A549 (cell line): ENCODE results near the gene NELFA. TPM values are rescaled to one million over a fixed set of nuclear protein-coding genes. Genes with fewer than 3 reads are reported as not detected.

Experiments
- ATAC-seq, 2 experiments: fragments of 200-7000 bp in 1 of 2; fragments of >200 bp in 1 of 2; cut with Nextera tagmentation in 1 of 2; cut with Tn5 transposase in 1 of 2; 3 replicates each; pipeline versions ENCODE4 v1.8.0 to v1.9.1; 2018 to 2020; ENCODE audit warnings: mild to moderate bottlenecking in 1 of 2, moderate library complexity in 1 of 2
- CTCF ChIA-PET: fragments of 300-600 bp; sonication (Branson Sonifier 250); formaldehyde crosslinking; extraction: SDS; loops from one replicate; lab custom pipeline; 2021; ENCODE audit warnings: antibody characterized with exemption, inconsistent platforms; lab: Yijun Ruan, JAX
- POLR2A ChIA-PET: fragments of 350-600 bp; formaldehyde crosslinking; extraction: SDS; loops from one replicate; lab custom pipeline; 2021; ENCODE audit warnings: antibody characterized with exemption, inconsistent platforms; lab: Yijun Ruan, JAX
- DNase-seq, 2 experiments: peaks; one replicate each; pipeline versions ENCODE4 v3.0.0 to v3.0.0-alpha.2; 2011 to 2016; ENCODE audit warnings: low read depth in 1 of 2, low spot score in 1 of 2
- FAIRE-seq: peaks from 2 replicates; lab custom pipeline; 2011; peaks lifted over from hg19 to GRCh38; lab: Jason Lieb, UNC
- H3K27ac ChIP-seq, 2 experiments: fragments of >200 bp; sonication (Bioruptor Twin); formaldehyde crosslinking; 3 replicates each; pipeline ENCODE4 v1.5.1; 2016 to 2017
- H3K4me1 ChIP-seq: fragments of >200 bp; sonication (Bioruptor Twin); formaldehyde crosslinking; 3 replicates; pipeline ENCODE4 v1.6.1; 2016
- H3K4me2 ChIP-seq: fragments of >200 bp; sonication (Bioruptor Twin); formaldehyde crosslinking; 3 replicates; pipeline ENCODE4 v1.6.1; 2016
- H3K4me3 ChIP-seq: fragments of >200 bp; sonication (Bioruptor Twin); formaldehyde crosslinking; 3 replicates; pipeline ENCODE4 v1.5.1; 2016
- H3K9me3 ChIP-seq: fragments of >200 bp; sonication (Bioruptor Twin); formaldehyde crosslinking; 3 replicates; pipeline ENCODE4 v1.6.1; 2016
- CBX2 ChIP-seq: fragments of 200-600 bp; sonication (generic); IDR thresholded peaks from 2 replicates; pipeline ENCODE4 v1.6.1; 2016; ENCODE audit warnings: low read depth, mild to moderate bottlenecking, borderline replicate concordance
- CBX8 ChIP-seq: fragments of 200-600 bp; sonication (generic); IDR thresholded peaks from 2 replicates; pipeline ENCODE4 v1.6.1; 2016
- EP300 ChIP-seq, 2 experiments: fragments of >200 bp; sonication (Bioruptor Twin); formaldehyde crosslinking; IDR thresholded peaks; 2 replicates in 1 of 2; 3 replicates in 1 of 2; pipeline ENCODE4 v1.6.1; 2016 to 2017
- FOXS1 ChIP-seq: fragments of 250-450 bp; sonication (Bioruptor Pico); IDR thresholded peaks from 2 replicates; pipeline ENCODE4 v1.5.0; 2020; ENCODE audit warnings: mild to moderate bottlenecking, moderate library complexity
- HDAC2 ChIP-seq: fragments of 200-600 bp; sonication (generic); IDR thresholded peaks from 2 replicates; pipeline ENCODE4 v1.6.1; 2016
- HEYL ChIP-seq: fragments of 250-450 bp; sonication (Bioruptor Pico); IDR thresholded peaks from 2 replicates; pipeline ENCODE4 v1.8.0; 2021; ENCODE audit warnings: mild to moderate bottlenecking, moderate library complexity
- JUN ChIP-seq, 2 experiments: fragments of >200 bp; sonication (Bioruptor Twin); formaldehyde crosslinking; IDR thresholded peaks; 2 replicates in 1 of 2; 3 replicates in 1 of 2; pipeline ENCODE4 v1.6.1; 2016 to 2017
- MAFK ChIP-seq: fragments of 450-650 bp; IDR thresholded peaks from 2 replicates; pipeline ENCODE4 v1.6.1; 2014; ENCODE audit not compliant: partially characterized antibody
- NPAS2 ChIP-seq: fragments of 250-450 bp; sonication (Bioruptor Pico); IDR thresholded peaks from 2 replicates; pipeline ENCODE4 v1.8.0; 2022; ENCODE audit warnings: mild to moderate bottlenecking, moderate library complexity, borderline replicate concordance
- NR3C1 ChIP-seq: fragments of >200 bp; sonication (Bioruptor Twin); formaldehyde crosslinking; IDR thresholded peaks from 3 replicates; pipeline ENCODE4 v1.6.1; 2017
- POLR2A ChIP-seq: IDR thresholded peaks from 2 replicates; pipeline ENCODE4 v1.6.1; 2012; ENCODE audit warnings: mild to moderate bottlenecking, low read length
- POLR2AphosphoS2 ChIP-seq: conservative IDR thresholded peaks from 2 replicates; pipeline ENCODE4 v1.6.1; 2012; ENCODE audit warnings: low read length, improper control_type of control experiment, inconsistent platforms
- RFX5 ChIP-seq: fragments of 450-650 bp; IDR thresholded peaks from 2 replicates; pipeline ENCODE4 v1.7.1; 2014; ENCODE audit warnings: antibody characterized with exemption, mild to moderate bottlenecking, moderate library complexity
- SMC3 ChIP-seq: fragments of >200 bp; sonication (Bioruptor Twin); formaldehyde crosslinking; IDR thresholded peaks from 3 replicates; pipeline ENCODE4 v1.6.1; 2018; ENCODE audit warnings: inconsistent platforms
- SREBF2 ChIP-seq: fragments of 450-650 bp; IDR thresholded peaks from 2 replicates; pipeline ENCODE4 v1.6.1; 2014; ENCODE audit warnings: mild to moderate bottlenecking, moderate library complexity
- ZNF302 ChIP-seq: fragments of 250-450 bp; sonication (Bioruptor Pico); IDR thresholded peaks from 2 replicates; pipeline ENCODE4 v1.9.0; 2021; ENCODE audit warnings: inconsistent platforms, mild to moderate bottlenecking, moderate library complexity
- WGBS: methylation state at CpG from one replicate; pipeline ENCODE4 v1.1.6; 2017; ENCODE audit errors: missing lambda C conversion rate; 5-methylcytosine and 5-hydroxymethylcytosine counted together
- polyA plus RNA-seq, 4 experiments: library from polyadenylated mRNA; depleted of rRNA in 3 of 4; stranded (reverse); fragments of >200 nt; fragmentation: RNase III in 1 of 4; extraction: RNeasy Plus Mini Kit Qiagen cat#74134 plus additional on column Dnase treatment in 1 of 4; gene quantifications; 2 replicates in 3 of 4; 3 replicates in 1 of 4; pipeline ENCODE4 v1.2.3, GENCODE V29; 2011 to 2017
- TF ChIP-seq, protein P1 (sequence below): fragments of 250-450 bp; sonication (Bioruptor Pico); IDR thresholded peaks from 2 replicates; pipeline ENCODE4 v1.5.0; 2021; ENCODE audit warnings: mild to moderate bottlenecking, moderate library complexity, borderline replicate concordance
- TF ChIP-seq, protein P2 (sequence below): fragments of 150-350 bp; IDR thresholded peaks from 2 replicates; pipeline ENCODE4 v1.6.1; 2014; ENCODE audit warnings: low read depth, mild to moderate bottlenecking, low read length
- TF ChIP-seq, protein P3 (sequence below): IDR thresholded peaks from 2 replicates; pipeline ENCODE4 v1.6.1; 2012
- TF ChIP-seq, protein P4 (sequence below): fragments of 450-650 bp; IDR thresholded peaks from 2 replicates; pipeline ENCODE4 v1.6.1; 2014; ENCODE audit warnings: antibody characterized with exemption

NELFA gene
- polyA plus RNA-seq, 2 of the 4 experiments (the other 2 are of a cell fraction), result 11.1 to 18.3 TPM

DNA sequence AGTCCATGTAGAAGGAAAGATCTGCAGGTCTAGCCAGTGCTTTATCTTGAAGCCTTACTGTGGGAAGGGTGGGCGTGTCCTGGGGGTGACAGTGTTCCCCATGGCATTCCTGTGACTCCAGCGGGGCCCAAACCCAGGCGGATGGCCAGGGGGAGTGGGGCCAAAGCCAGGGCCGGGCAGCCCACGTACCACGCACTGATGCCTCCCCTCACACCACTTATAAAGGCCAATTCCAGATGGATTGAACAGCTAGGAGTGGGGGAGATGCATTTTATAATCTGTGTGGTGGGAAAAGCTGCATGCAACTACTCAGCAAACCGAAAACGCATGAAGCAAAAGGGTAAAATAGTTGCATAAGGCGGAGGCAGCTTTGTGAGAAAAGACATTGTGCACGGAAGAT, 36.4 kb downstream of the NELFA start:
- no peak for FAIRE-seq
- H3K9me3 ChIP-seq, result no peaks in the 10 kb centered on the region
- ATAC-seq, result no peak
- TF ChIP-seq POLR2AphosphoS2 (no peak), EP300 (IDR thresholded peaks at IDR 0.05) (no peak), ZNF302 (CRISPR knock-in tag) (no peak)
- TF ChIP-seq, protein P1, sequence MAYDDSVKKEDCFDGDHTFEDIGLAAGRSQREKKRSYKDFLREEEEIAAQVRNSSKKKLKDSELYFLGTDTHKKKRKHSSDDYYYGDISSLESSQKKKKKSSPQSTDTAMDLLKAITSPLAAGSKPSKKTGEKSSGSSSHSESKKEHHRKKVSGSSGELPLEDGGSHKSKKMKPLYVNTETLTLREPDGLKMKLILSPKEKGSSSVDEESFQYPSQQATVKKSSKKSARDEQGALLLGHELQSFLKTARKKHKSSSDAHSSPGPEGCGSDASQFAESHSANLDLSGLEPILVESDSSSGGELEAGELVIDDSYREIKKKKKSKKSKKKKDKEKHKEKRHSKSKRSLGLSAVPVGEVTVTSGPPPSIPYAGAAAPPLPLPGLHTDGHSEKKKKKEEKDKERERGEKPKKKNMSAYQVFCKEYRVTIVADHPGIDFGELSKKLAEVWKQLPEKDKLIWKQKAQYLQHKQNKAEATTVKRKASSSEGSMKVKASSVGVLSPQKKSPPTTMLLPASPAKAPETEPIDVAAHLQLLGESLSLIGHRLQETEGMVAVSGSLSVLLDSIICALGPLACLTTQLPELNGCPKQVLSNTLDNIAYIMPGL (CRISPR knock-in tag), result no peak
- ChIA-PET POLR2A (no interaction called here), CTCF (interaction anchor here (0.8 kb wide), 1 partner anchor 9 kb away, joined by 3 read pairs; no protein-coding TSS in a partner anchor)
- 95% methylated on average over 9 of the region's 10 CpGs for WGBS
- no peak for DNase-seq
- no peaks in the 10 kb centered on the region for H3K4me1 ChIP-seq
- H3K27ac ChIP-seq, result no peak overlapping the region
- no peak overlapping the region for H3K4me2 ChIP-seq
- no peak overlapping the region for H3K4me3 ChIP-seq

DNA sequence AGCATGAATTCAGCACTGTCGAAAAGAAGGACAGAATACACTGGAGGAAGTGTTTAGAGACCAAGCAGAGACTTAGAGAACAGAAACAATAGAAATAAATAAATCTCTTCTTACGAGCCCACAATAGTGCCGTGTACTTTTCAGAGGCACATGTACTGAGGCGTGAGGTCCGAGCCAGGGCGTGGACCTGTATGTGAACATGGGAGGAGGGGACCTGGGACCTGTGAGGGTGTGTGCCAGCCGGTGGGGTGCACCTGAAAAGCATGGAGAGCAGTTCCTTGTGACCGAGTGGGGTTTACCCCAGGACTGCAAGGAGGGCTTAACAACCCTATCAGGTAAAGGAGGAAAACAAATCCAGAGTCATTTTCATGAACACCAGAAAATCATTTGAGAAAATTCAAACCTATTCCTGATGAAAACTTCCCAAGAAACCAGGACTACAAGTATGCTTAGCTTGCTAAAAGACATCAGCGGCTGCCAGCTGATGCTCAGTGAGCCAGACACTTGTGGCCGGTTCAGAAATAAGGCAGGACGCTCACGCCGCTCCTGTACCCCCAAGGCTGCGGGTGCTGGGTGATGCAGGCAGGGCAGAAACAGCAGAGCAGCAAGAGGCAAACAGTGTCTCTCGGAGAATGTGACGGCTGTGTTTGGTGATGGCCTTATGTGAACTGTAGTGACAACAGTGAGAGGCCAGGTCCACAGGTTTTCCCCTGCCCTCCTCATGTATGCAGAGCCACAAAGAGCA, 37.1 kb downstream of the NELFA start:
- DNase-seq (no peak), FAIRE-seq (no peak), ATAC-seq (no peak)
- Histone ChIP-seq H3K4me3 (no peak overlapping the region), H3K27ac (no peak overlapping the region), H3K4me2 (no peak overlapping the region), H3K9me3 (no peaks in the 10 kb centered on the region), H3K4me1 (no peaks in the 10 kb centered on the region)
- no peak for TF ChIP-seq NPAS2 (CRISPR knock-in tag)
- WGBS, result 94% methylated on average over 16 of the region's 16 CpGs
- ChIA-PET CTCF (interaction anchor here (0.8 kb wide), 1 partner anchor 10 kb away, joined by 3 read pairs; no protein-coding TSS in a partner anchor), POLR2A (no interaction called here)

DNA sequence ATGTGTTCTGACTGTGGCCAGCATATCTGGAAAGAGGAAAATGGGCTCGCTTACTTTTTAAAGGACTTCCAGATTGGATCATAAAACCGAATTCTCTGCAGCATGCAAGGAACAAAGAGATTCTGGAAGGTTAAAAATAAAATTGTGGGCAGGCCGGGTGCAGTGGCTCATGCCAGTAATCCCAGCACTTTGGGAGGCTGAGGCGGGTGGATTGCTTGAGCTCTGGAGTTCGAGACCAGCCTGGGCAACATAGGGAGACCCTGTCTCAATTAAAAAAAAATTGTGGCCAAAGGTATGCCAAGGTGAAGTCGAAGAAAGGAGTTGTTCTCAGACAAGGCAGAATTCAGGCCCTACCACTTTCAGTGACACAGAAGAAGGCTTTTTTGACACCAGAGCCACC, 37.8 kb downstream of the NELFA start:
- TF ChIP-seq FOXS1 (CRISPR knock-in tag), result no peak
- TF ChIP-seq, protein P2, sequence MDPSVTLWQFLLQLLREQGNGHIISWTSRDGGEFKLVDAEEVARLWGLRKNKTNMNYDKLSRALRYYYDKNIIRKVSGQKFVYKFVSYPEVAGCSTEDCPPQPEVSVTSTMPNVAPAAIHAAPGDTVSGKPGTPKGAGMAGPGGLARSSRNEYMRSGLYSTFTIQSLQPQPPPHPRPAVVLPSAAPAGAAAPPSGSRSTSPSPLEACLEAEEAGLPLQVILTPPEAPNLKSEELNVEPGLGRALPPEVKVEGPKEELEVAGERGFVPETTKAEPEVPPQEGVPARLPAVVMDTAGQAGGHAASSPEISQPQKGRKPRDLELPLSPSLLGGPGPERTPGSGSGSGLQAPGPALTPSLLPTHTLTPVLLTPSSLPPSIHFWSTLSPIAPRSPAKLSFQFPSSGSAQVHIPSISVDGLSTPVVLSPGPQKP, result no peak
- no peak for TF ChIP-seq MAFK
- no peak for TF ChIP-seq RFX5
- TF ChIP-seq HDAC2, result no peak
- TF ChIP-seq JUN (IDR thresholded peaks at IDR 0.05), result no peak
- TF ChIP-seq CBX8, result no peak
- TF ChIP-seq, protein P3, sequence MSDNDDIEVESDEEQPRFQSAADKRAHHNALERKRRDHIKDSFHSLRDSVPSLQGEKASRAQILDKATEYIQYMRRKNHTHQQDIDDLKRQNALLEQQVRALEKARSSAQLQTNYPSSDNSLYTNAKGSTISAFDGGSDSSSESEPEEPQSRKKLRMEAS, result no peak
- TF ChIP-seq NR3C1, result no peak
- no peak for TF ChIP-seq HEYL (CRISPR knock-in tag)
- no peak for TF ChIP-seq SREBF2
- TF ChIP-seq CBX2, result no peak
- TF ChIP-seq POLR2A, result no peak
- TF ChIP-seq SMC3, result no peak
- TF ChIP-seq, protein P4, sequence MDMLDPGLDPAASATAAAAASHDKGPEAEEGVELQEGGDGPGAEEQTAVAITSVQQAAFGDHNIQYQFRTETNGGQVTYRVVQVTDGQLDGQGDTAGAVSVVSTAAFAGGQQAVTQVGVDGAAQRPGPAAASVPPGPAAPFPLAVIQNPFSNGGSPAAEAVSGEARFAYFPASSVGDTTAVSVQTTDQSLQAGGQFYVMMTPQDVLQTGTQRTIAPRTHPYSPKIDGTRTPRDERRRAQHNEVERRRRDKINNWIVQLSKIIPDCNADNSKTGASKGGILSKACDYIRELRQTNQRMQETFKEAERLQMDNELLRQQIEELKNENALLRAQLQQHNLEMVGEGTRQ, result no peak
- DNase-seq, result no peak
- Histone ChIP-seq H3K4me1 (no peaks in the 10 kb centered on the region), H3K4me3 (no peak overlapping the region), H3K9me3 (no peaks in the 10 kb centered on the region), H3K27ac (no peak overlapping the region), H3K4me2 (no peak overlapping the region)
- 93% methylated on average over 6 of the region's 6 CpGs for WGBS
- no peak for FAIRE-seq
- no peak for ATAC-seq
- POLR2A ChIA-PET, result no interaction called here
- CTCF ChIA-PET, result interaction anchor here (0.8 kb wide), 1 partner anchor 14 kb away, joined by 3 read pairs; no protein-coding TSS in a partner anchor
